HAP-1 (cell line): ENCODE data around the gene HS2ST1.
"Not testable (repeated sequence)": the region's sequence is repeated elsewhere in the genome, so short reads cannot be mapped to it uniquely, and the experiment has no call there.

Source experiments
- DNase-seq, 2 experiments: peaks; one replicate each; pipeline ENCODE4 v3.0.0-alpha.2; 2016 to 2020; ENCODE audit warnings: low spot score in 2 of 2
- H3K27me3 ChIP-seq: fragments of 250-450 bp; sonication (Bioruptor Pico); 2 replicates; pipeline ENCODE4 v1.5.1; 2020; ENCODE audit warnings: low read depth, mild to moderate bottlenecking, moderate library complexity
- H3K36me3 ChIP-seq: fragments of 250-450 bp; sonication (Bioruptor Pico); replicated peaks from 2 replicates; pipeline ENCODE4 v1.5.1; 2020; ENCODE audit warnings: mild to moderate bottlenecking
- H3K4me1 ChIP-seq: fragments of 250-450 bp; sonication (Bioruptor Pico); 2 replicates; pipeline ENCODE4 v1.5.1; 2020; ENCODE audit warnings: mild to moderate bottlenecking
- H3K4me3 ChIP-seq: fragments of 250-450 bp; sonication (Bioruptor Pico); 2 replicates; pipeline ENCODE4 v1.5.1; 2020; ENCODE audit warnings: mild to moderate bottlenecking, moderate library complexity
- H3K9me3 ChIP-seq: fragments of 250-450 bp; sonication (Bioruptor Pico); 2 replicates; pipeline ENCODE4 v1.5.1; 2020; ENCODE audit warnings: mild to moderate bottlenecking, moderate library complexity
- in situ Hi-C: fragments of 300-500 bp; cut with MboI; formaldehyde crosslinking; loops from 3 replicates; pipeline ENCODE4 v1.14.3; 2020; ENCODE audit warnings: low sequenced_read_pairs, inconsistent platforms, mixed read lengths

HS2ST1 gene

DNA sequence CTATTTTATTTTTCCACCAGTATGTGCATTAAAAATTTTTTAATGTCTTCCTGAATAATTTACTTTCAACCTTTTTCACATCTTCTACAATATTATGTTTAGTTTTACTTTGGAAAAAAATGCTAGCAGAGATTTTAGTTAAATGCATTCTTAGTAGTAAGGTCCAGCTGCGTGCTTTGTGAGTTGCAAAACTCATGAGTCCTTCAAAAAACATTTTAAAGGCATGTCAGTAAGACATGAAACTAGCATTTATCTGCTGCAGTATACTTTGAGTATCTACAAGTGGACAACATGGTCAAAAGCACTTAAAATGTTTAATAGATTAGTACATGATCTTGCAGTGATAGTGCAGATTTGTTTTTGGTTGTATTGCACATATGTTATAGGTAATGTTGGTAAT lies 139.0 kb downstream of the HS2ST1 start:
- in situ Hi-C loops = no loop called here
- no peaks in the 10 kb centered on the region for H3K4me1 ChIP-seq
- DNase-seq = no peak
- no peaks in the 10 kb centered on the region for H3K9me3 ChIP-seq
- H3K27me3 ChIP-seq = no peaks in the 10 kb centered on the region
- no peak overlapping the region for H3K4me3 ChIP-seq
- H3K36me3 ChIP-seq = no peaks in the 10 kb centered on the region

- H3K9me3 ChIP-seq = no peaks in the 10 kb centered on the region
- DNase-seq = no peak
- H3K27me3 ChIP-seq = no peaks in the 10 kb centered on the region
- in situ Hi-C loops = no loop called here
- H3K4me3 ChIP-seq = no peak overlapping the region
- H3K36me3 ChIP-seq = no peaks in the 10 kb centered on the region
- H3K4me1 ChIP-seq = no peaks in the 10 kb centered on the region
These were observed 142.5 kb downstream of the HS2ST1 start for GRCh38 chr1:87056974-87057373.

DNA sequence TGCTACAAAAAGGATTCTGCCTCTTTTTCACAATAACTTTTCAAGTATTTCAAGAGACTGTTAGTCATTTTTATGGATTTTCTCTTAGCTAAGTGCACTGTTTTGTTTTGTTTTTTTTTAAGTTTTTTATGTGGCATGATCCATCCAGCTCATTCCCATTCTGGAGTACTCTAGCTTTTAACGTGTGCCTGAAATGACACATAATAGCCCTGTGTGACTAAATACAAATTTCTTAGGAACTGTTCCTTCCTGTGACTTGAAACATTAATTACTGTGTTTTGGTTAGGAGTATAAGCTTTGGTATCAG lies 143.9 kb downstream of the HS2ST1 start:
- Histone ChIP-seq H3K27me3 (no peaks in the 10 kb centered on the region), H3K4me1 (no peaks in the 10 kb centered on the region), H3K4me3 (no peak overlapping the region), H3K36me3 (no peaks in the 10 kb centered on the region), H3K9me3 (no peaks in the 10 kb centered on the region)
- DNase-seq = no peak
- in situ Hi-C loops = no loop called here

GRCh38 chr1:87061742-87062156 lies 147.3 kb downstream of the HS2ST1 start:
- H3K4me3 ChIP-seq = no peak overlapping the region
- no peaks in the 10 kb centered on the region; the same call in 1 of the 2 replicates for H3K4me1 ChIP-seq

GRCh38 chr1:87062687-87063086 lies 148.3 kb downstream of the HS2ST1 start:
- Histone ChIP-seq H3K9me3 (no peaks in the 10 kb centered on the region), H3K27me3 (no peaks in the 10 kb centered on the region), H3K4me1 (no peaks in the 10 kb centered on the region; the same call in 1 of the 2 replicates), H3K4me3 (no peak overlapping the region), H3K36me3 (no peaks in the 10 kb centered on the region)
- in situ Hi-C loops = no loop called here
- no peak for DNase-seq

More at GRCh38 chr1:87061742-87062156, 147.3 kb downstream of the HS2ST1 start:
- Histone ChIP-seq H3K36me3 (no peaks in the 10 kb centered on the region), H3K27me3 (no peaks in the 10 kb centered on the region), H3K9me3 (no peaks in the 10 kb centered on the region)
- DNase-seq = no peak
- in situ Hi-C loops = no loop called here

DNA sequence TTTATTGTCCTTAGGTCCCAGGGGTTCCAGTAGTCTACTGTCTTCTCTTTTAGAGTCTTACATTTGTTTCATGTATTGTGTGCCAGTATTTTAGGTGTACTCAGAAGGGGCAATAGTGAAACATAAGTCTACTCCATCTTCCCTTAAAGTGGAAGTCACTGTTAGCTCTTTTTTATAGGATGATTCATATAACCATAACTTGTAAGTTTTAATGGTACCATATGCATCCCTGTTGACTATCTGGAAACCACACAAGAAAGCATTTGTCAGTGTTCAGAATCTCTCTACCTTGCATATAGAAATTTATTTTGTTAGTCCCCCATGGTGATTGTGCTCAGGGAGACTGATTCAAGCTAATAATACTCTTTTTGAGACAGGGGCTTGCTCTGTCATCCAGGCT lies 149.9 kb downstream of the HS2ST1 start:
- Histone ChIP-seq H3K27me3 (no peaks in the 10 kb centered on the region), H3K4me3 (no peak overlapping the region), H3K9me3 (no peaks in the 10 kb centered on the region), H3K36me3 (no peaks in the 10 kb centered on the region), H3K4me1 (no peaks in the 10 kb centered on the region; the same call in 1 of the 2 replicates)
- in situ Hi-C loops = no loop called here
- DNase-seq = no peak

GRCh38 chr1:87064986-87065385 lies 150.6 kb downstream of the HS2ST1 start:
- Histone ChIP-seq H3K4me1 (no peaks in the 10 kb centered on the region; the same call in 1 of the 2 replicates), H3K4me3 (no peak overlapping the region), H3K36me3 (no peaks in the 10 kb centered on the region), H3K9me3 (no peaks in the 10 kb centered on the region), H3K27me3 (no peaks in the 10 kb centered on the region)
- in situ Hi-C loops = no loop called here
- no peak for DNase-seq

DNA sequence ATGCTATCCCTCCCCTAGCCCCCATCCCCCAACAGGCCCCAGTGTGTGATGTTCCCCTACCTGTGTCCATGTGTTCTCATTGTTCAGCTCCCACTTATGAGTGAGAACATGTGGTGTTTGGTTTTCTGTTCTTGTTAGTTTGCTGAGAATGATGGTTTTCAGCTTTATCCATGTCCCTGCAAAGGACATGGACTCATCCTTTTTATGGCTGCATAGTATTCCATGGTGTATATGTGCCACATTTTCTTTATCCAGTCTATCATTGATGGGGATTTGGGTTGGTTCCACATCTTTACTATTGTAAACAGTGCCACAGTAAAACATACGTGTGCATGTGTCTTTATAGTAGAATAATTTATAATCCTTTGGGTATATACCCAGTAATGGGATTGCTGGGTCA lies 152.3 kb downstream of the HS2ST1 start:
- in situ Hi-C loops, H3K27me3 ChIP-seq, H3K4me1 ChIP-seq, DNase-seq, H3K9me3 ChIP-seq, H3K4me3 ChIP-seq, H3K36me3 ChIP-seq: not testable (repeated sequence)

DNA sequence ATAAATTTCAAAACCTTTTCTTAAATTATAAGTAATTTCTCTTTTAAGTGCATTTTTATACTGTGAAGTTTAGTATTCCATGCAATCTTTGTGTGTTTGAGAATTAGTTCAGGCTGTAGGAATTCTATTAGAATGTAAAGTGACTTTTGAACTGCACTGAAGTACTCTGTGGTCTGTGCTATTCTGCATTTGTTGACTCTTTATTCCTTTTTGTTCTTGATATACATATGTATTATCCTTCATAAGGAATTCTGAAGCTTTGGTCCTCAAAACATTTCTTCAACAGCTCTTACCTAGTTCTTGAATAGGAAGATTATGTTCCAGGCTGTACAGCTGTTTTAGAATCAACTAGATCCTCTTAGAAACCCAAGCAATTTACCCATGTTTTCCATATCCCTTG lies 158.0 kb downstream of the HS2ST1 start:
- Histone ChIP-seq H3K27me3 (no peaks in the 10 kb centered on the region), H3K36me3 (no peaks in the 10 kb centered on the region), H3K9me3 (no peaks in the 10 kb centered on the region), H3K4me1 (peaks cover 26% of the 10 kb centered on the region), H3K4me3 (no peak overlapping the region)
- DNase-seq = peak in 1 of 2 experiments; percentile 93
- in situ Hi-C loops = no loop called here

- in situ Hi-C loops = no loop called here
- peaks cover 26% of the 10 kb centered on the region for H3K4me1 ChIP-seq
- no peaks in the 10 kb centered on the region for H3K27me3 ChIP-seq
- no peaks in the 10 kb centered on the region for H3K36me3 ChIP-seq
- H3K4me3 ChIP-seq = no peak overlapping the region
- H3K9me3 ChIP-seq = no peaks in the 10 kb centered on the region
- no peak for DNase-seq
These were observed 158.5 kb downstream of the HS2ST1 start for GRCh38 chr1:87072904-87073303.

DNA sequence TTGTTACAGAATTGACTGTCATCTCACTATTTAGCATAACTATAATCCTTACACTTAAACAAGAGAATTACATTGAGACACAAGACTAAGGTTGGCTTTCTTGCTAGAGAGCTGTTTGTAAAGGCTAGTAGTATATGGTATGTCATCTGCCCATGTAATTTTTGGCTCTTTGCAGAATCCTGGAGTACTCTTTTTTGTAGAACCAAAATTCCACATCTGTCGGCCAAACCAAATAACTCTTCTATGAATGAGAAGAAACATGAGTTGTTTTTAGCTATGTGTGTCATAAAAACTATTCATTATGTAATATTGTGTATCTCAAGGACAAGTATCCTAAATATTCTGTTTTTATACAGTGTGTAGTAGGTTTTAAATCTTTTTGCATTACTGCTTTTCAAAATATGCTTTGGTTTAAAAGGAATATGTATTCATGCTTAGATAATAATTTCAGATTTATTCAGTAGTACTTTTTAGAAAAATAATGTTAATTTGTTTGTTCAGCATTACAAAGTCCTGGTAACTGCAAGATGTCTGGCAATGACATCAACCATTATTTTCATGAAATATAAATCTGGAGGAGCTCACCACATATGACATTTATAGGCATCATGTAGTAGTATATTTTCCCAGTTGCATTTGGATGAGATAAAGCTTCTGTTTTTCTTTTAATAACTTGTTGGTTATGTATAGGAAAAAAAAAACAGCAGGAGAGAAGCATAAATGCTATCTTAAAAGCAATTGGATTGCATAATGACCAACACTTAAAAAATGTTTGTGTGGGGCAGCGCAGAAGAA lies 159.8 kb downstream of the HS2ST1 start:
- DNase-seq = peak in 1 of 2 experiments; percentile 17
- H3K9me3 ChIP-seq = no peaks in the 10 kb centered on the region
- in situ Hi-C loops = no loop called here
- H3K4me3 ChIP-seq = no peak overlapping the region
- no peaks in the 10 kb centered on the region for H3K27me3 ChIP-seq
- H3K36me3 ChIP-seq = no peaks in the 10 kb centered on the region
- peaks cover 26% of the 10 kb centered on the region for H3K4me1 ChIP-seq

- Histone ChIP-seq H3K9me3 (no peaks in the 10 kb centered on the region), H3K27me3 (no peaks in the 10 kb centered on the region), H3K36me3 (no peaks in the 10 kb centered on the region), H3K4me1 (peaks cover 13% of the 10 kb centered on the region), H3K4me3 (no peak overlapping the region)
- DNase-seq = no peak
- in situ Hi-C loops = no loop called here
These were observed 163.7 kb downstream of the HS2ST1 start for GRCh38 chr1:87077959-87078639.

- in situ Hi-C loops = loop anchor here (10.0 kb wide), 1 partner anchor 250 kb away; no protein-coding TSS in a partner anchor
- H3K27me3 ChIP-seq = no peaks in the 10 kb centered on the region
- no peak overlapping the region for H3K4me3 ChIP-seq
- no peaks in the 10 kb centered on the region for H3K36me3 ChIP-seq
- peaks cover 12% of the 10 kb centered on the region for H3K4me1 ChIP-seq
- no peaks in the 10 kb centered on the region for H3K9me3 ChIP-seq
- peak in 1 of 2 experiments; percentile 40 for DNase-seq
These were observed 169.9 kb downstream of the HS2ST1 start for GRCh38 chr1:87084244-87084836.

DNA sequence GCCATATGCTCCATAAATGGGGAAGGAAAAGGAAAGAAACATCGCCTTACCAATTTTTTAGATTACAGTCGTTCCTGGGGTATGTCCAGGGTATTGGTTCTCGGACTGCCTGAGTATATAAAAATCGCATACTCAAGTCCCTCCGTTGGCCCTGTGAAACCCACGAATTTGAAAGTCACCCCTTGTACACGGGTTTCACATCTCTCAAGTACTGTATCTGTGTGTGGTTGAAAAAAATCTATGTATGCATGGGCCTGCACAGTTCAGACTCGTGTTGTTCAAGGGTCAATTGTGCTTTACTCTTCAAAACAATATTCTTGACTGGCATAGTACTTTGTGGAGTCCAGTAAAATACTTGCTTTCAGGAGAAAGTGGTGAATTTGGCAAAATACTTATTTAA lies 171.7 kb downstream of the HS2ST1 start:
- no peaks in the 10 kb centered on the region for H3K36me3 ChIP-seq
- no peaks in the 10 kb centered on the region for H3K27me3 ChIP-seq
- in situ Hi-C loops = loop anchor here (10.0 kb wide), 1 partner anchor 251 kb away; no protein-coding TSS in a partner anchor
- H3K4me1 ChIP-seq = peaks cover 13% of the 10 kb centered on the region
- DNase-seq = no peak
- H3K9me3 ChIP-seq = no peaks in the 10 kb centered on the region
- no peak overlapping the region for H3K4me3 ChIP-seq
